ENCODE measurements around the gene MYO1E.

DNA sequence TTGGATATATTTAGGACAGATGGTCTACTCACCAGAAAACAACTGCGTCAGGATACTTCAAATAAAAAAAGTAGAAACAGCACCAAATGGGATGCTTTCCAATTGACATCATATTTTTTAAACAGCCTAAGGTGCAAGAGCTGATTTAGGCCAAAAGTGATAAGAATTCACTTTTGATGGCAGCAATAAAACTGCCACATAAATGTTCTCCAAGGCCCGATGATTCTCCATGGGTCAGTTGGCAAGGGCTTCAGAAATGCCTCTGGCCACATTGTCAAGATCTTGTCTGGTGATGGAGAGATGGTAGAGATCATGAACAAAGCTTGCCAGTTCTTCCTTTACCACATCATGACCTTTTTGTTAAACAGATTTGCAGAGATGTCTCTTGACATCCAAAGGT is 127.1 kb downstream of the MYO1E start:
- TF ChIP-seq CTCF (conservative IDR thresholded peaks at IDR 0.05; ENCODE audit: low read depth, low read length) (no peak), EZH2phosphoT487 (IDR thresholded peaks at IDR 0.05; ENCODE audit: borderline replicate concordance, low read length) (no peak), EZH2 (IDR thresholded peaks at IDR 0.05; ENCODE audit: low read length, unreplicated experiment) (no peak)
